H9 (cell line): ENCODE results near the gene NUDT4. TPM values are rescaled to one million over a fixed set of nuclear protein-coding genes. Genes with fewer than 3 reads are reported as not detected.

ENCODE experiments used
- DNase-seq: peaks from one replicate; pipeline ENCODE4 v3.0.0-alpha.2; 2017
- H2AFZ ChIP-seq: one replicate; pipeline ENCODE4 v1.6.1; 2013; ENCODE audit warnings: mild to moderate bottlenecking, low read length, control low read depth, moderate library complexity
- H2AK5ac ChIP-seq: 2 replicates; pipeline ENCODE4 v1.6.1; 2013; ENCODE audit warnings: low read length, control low read depth, mixed read lengths; ENCODE audit not compliant: insufficient read length
- H2BK120ac ChIP-seq: one replicate; pipeline ENCODE4 v1.6.1; 2013; ENCODE audit warnings: low read depth, mild to moderate bottlenecking, low read length, control low read depth, inconsistent platforms; ENCODE audit not compliant: poor library complexity, severe bottlenecking
- H2BK12ac ChIP-seq: 2 replicates; pipeline ENCODE4 v1.6.1; 2013; ENCODE audit warnings: low read length, control low read depth, mixed read lengths, low read depth; ENCODE audit not compliant: insufficient read length
- H2BK15ac ChIP-seq: 2 replicates; pipeline ENCODE4 v1.6.1; 2013; ENCODE audit warnings: low read depth, low read length, control low read depth
- H2BK20ac ChIP-seq: one replicate; pipeline ENCODE4 v1.6.1; 2013; ENCODE audit warnings: low read depth, mild to moderate bottlenecking, low read length, control low read depth, inconsistent platforms; ENCODE audit not compliant: poor library complexity, severe bottlenecking
- H2BK5ac ChIP-seq: 2 replicates; pipeline ENCODE4 v1.6.1; 2013; ENCODE audit warnings: low read length, control low read depth, mixed read lengths; ENCODE audit not compliant: insufficient read length
- H3K14ac ChIP-seq: 2 replicates; pipeline ENCODE4 v1.6.1; 2013; ENCODE audit warnings: low read length, control low read depth; ENCODE audit not compliant: insufficient read depth
- H3K18ac ChIP-seq: 2 replicates; pipeline ENCODE4 v1.6.1; 2013; ENCODE audit warnings: low read depth, mild to moderate bottlenecking, mixed read lengths, low read length, control low read depth; ENCODE audit not compliant: insufficient read length
- H3K23ac ChIP-seq: 2 replicates; pipeline ENCODE4 v1.6.1; 2013; ENCODE audit warnings: low read length, control low read depth, mixed read lengths, low read depth; ENCODE audit not compliant: insufficient read length
- H3K23me2 ChIP-seq: 2 replicates; pipeline ENCODE4 v1.6.1; 2013; ENCODE audit warnings: low read depth, mild to moderate bottlenecking, mixed read lengths, low read length, control low read depth; ENCODE audit not compliant: insufficient read length, poor library complexity, severe bottlenecking
- H3K27ac ChIP-seq: 2 replicates; pipeline ENCODE4 v1.5.1; 2013; ENCODE audit warnings: low read length, control low read depth, mixed read lengths, low read depth; ENCODE audit not compliant: insufficient read length
- H3K27me3 ChIP-seq: 2 replicates; pipeline ENCODE4 v1.6.1; 2013; ENCODE audit warnings: low read length, control low read depth, inconsistent platforms; ENCODE audit not compliant: insufficient read depth
- H3K4ac ChIP-seq: 2 replicates; pipeline ENCODE4 v1.6.1; 2013; ENCODE audit warnings: low read depth, mild to moderate bottlenecking, control low read depth, inconsistent platforms, low read length, moderate library complexity
- H3K4me1 ChIP-seq: 2 replicates; pipeline ENCODE4 v1.6.1; 2013; ENCODE audit warnings: low read length, control low read depth, inconsistent platforms; ENCODE audit not compliant: insufficient read depth
- H3K4me2 ChIP-seq: 2 replicates; pipeline ENCODE4 v1.6.1; 2013; ENCODE audit warnings: low read length, control low read depth, mixed read lengths; ENCODE audit not compliant: insufficient read length, insufficient read depth
- H3K56ac ChIP-seq: 2 replicates; pipeline ENCODE4 v1.6.1; 2013; ENCODE audit warnings: low read depth, mild to moderate bottlenecking, mixed read lengths, low read length, control low read depth; ENCODE audit not compliant: insufficient read length
- H3K79me1 ChIP-seq: 2 replicates; pipeline ENCODE4 v1.6.1; 2013; ENCODE audit warnings: low read depth, mild to moderate bottlenecking, moderate library complexity, low read length, control low read depth, inconsistent platforms; ENCODE audit not compliant: insufficient read depth, poor library complexity, severe bottlenecking
- H3K79me2 ChIP-seq: 2 replicates; pipeline ENCODE4 v1.6.1; 2013; ENCODE audit warnings: low read length, control low read depth, inconsistent platforms; ENCODE audit not compliant: insufficient read depth
- H3K9ac ChIP-seq: 2 replicates; pipeline ENCODE4 v1.6.1; 2013; ENCODE audit warnings: low read length, control low read depth, mixed read lengths; ENCODE audit not compliant: insufficient read length; ENCODE audit errors: extremely low read depth
- H3K9me3 ChIP-seq: one replicate; pipeline ENCODE4 v1.6.1; 2013; ENCODE audit warnings: low read depth, low read length, inconsistent platforms; ENCODE audit not compliant: control insufficient read depth
- H3T11ph ChIP-seq: one replicate; pipeline ENCODE4 v1.6.1; 2013; ENCODE audit warnings: mild to moderate bottlenecking, low read length, control low read depth, inconsistent platforms
- H4K20me1 ChIP-seq: one replicate; pipeline ENCODE4 v1.6.1; 2013; ENCODE audit not compliant: control insufficient read depth, insufficient read length, insufficient read depth
- H4K5ac ChIP-seq: 2 replicates; pipeline ENCODE4 v1.6.1; 2013; ENCODE audit warnings: low read depth, mild to moderate bottlenecking, mixed read lengths, low read length, control low read depth; ENCODE audit not compliant: insufficient read length
- H4K8ac ChIP-seq: replicated peaks from 2 replicates; pipeline ENCODE4 v1.6.1; 2013; ENCODE audit warnings: low read length, control low read depth, mixed read lengths, low read depth; ENCODE audit not compliant: insufficient read length
- H4K91ac ChIP-seq: 2 replicates; pipeline ENCODE4 v1.6.1; 2013; ENCODE audit warnings: low read depth, mild to moderate bottlenecking, moderate library complexity, mixed read lengths, low read length, control low read depth; ENCODE audit not compliant: insufficient read length
- H3K27ac Mint-ChIP-seq, 3 experiments: 2 replicates in 2 of 3; 3 replicates in 1 of 3; pipeline ENCODE4 v1.8.0; 2020 to 2021; ENCODE audit warnings: mixed read lengths in 3 of 3, mild to moderate bottlenecking in 1 of 3, moderate library complexity in 1 of 3
- H3K27me3 Mint-ChIP-seq: 2 replicates; pipeline ENCODE4 v1.8.0; 2021; ENCODE audit warnings: low read depth, mild to moderate bottlenecking, moderate library complexity, mixed read lengths
- H3K36me3 Mint-ChIP-seq, 3 experiments: 2 replicates in 2 of 3; 3 replicates in 1 of 3; pipeline ENCODE4 v1.8.0; 2020 to 2021; ENCODE audit warnings: low read depth in 3 of 3, mixed read lengths in 3 of 3; ENCODE audit not compliant: insufficient read depth in 1 of 3
- H3K4me1 Mint-ChIP-seq, 2 experiments: 2 replicates each; pipeline ENCODE4 v1.8.0; 2020; ENCODE audit warnings: mixed read lengths in 2 of 2
- H3K4me3 Mint-ChIP-seq, 2 experiments: 2 replicates in 1 of 2; 3 replicates in 1 of 2; pipeline ENCODE4 v1.8.0; 2020 to 2021; ENCODE audit warnings: mild to moderate bottlenecking in 2 of 2, mixed read lengths in 2 of 2, moderate library complexity in 1 of 2
- H3K9me3 Mint-ChIP-seq, 2 experiments: 2 replicates in 1 of 2; 3 replicates in 1 of 2; pipeline ENCODE4 v1.8.0; 2020; ENCODE audit warnings: mild to moderate bottlenecking in 2 of 2, mixed read lengths in 2 of 2, moderate library complexity in 1 of 2
- WGBS: extraction: QIAGEN DNeasy Blood & Tissue Kit; methylation state at CpG from one replicate; pipeline ENCODE4 v1.1.7; 2013; ENCODE audit warnings: missing lambda C conversion rate, low lambda C conversion rate, mixed read lengths; ENCODE audit not compliant: insufficient read length; ENCODE audit errors: extremely low coverage; 5-methylcytosine and 5-hydroxymethylcytosine counted together
- total RNA-seq: library from RNA; stranded (reverse); gene quantifications from 2 replicates; pipeline ENCODE4 v1.2.1, GENCODE V29; 2021
- TF ChIP-seq, protein P1 (sequence below): fragments of 200-600 bp; sonication (generic); conservative IDR thresholded peaks from 3 replicates; pipeline ENCODE4 v1.8.0; 2021; ENCODE audit warnings: antibody characterized with exemption, mild to moderate bottlenecking

NUDT4 gene
- total RNA-seq, 1 experiment from 2014 or later: 40.6 TPM

DNA sequence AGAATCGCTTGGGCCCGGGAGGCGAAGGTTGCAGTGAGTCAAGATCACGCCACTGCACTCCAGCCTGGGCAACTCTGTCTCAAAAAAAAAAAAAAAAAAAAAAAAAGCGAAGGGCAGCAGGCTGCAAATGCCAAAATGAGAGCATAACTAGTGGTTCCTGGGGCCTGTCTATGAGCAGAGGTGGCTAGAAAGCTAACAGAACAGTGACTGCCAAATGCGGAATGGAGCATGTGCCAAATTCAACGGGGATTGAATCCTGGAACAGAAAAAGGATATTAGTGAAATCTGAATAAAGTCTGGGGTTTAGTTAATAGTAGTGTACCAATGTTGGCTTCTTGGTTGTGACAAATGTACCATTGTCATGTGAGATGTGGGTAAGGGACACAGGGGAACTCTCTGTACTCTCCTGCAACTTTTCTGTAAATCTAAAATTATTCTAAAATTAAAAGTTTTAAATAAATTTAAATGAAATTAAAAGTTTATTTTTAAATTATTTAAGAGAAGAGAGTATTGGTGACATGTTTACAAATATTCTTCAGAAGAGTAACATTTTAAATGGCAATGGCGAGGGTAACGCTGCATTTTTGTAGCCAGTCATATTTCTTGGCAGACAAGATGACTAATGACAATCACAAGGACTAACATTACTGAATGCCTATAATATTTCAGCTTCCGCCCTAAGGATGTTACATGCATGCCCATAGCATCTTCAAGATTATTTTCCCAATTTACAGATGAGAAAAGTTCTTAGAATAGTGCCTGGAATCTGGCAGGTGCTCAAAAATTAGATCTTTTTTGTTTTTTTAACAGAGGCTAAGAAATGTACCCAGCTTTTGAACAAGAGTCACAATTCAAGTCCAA, 28.9 kb upstream of the NUDT4 start:
- no peak overlapping the region for H2BK20ac ChIP-seq
- no peak overlapping the region for H3K14ac ChIP-seq
- WGBS: no CpG with 5 or more reads among the region's 10 CpGs
- no peaks in the 10 kb centered on the region for H4K20me1 ChIP-seq
- H4K91ac ChIP-seq: no peak overlapping the region
- Mint-ChIP-seq H3K4me1 (no peaks in the 10 kb centered on the region), H3K9me3 (no peaks in the 10 kb centered on the region; a peak in 1 of 5 replicates), H3K36me3 (peaks cover 0 to 7% (median 0%) of the 10 kb centered on the region in 3 experiments; a peak in 2 of 7 replicates), H3K4me3 (no peak overlapping the region), H3K27me3 (peaks cover 1% of the 10 kb centered on the region; the same call in 1 of the 2 replicates), H3K27ac (no peak overlapping the region)
- H3K79me1 ChIP-seq: no peaks in the 10 kb centered on the region
- H3K79me2 ChIP-seq: no peaks in the 10 kb centered on the region
- H3K18ac ChIP-seq: no peak overlapping the region
- no peaks in the 10 kb centered on the region for H3K27me3 ChIP-seq
- no peaks in the 10 kb centered on the region for H3K4me1 ChIP-seq
- H3K4me2 ChIP-seq: no peak overlapping the region
- no peak for DNase-seq
- no peak overlapping the region for H2BK12ac ChIP-seq
- no peak overlapping the region for H2BK120ac ChIP-seq
- no peak overlapping the region for H2BK15ac ChIP-seq
- H3K27ac ChIP-seq: no peak overlapping the region
- H3K4ac ChIP-seq: no peak overlapping the region
- no peak overlapping the region for H3K56ac ChIP-seq
- H2BK5ac ChIP-seq: no peak overlapping the region
- no peak overlapping the region for H3T11ph ChIP-seq
- no peak overlapping the region for H4K8ac ChIP-seq
- H3K9me3 ChIP-seq: no peaks in the 10 kb centered on the region
- H3K23ac ChIP-seq: no peak overlapping the region
- TF ChIP-seq, protein P1, sequence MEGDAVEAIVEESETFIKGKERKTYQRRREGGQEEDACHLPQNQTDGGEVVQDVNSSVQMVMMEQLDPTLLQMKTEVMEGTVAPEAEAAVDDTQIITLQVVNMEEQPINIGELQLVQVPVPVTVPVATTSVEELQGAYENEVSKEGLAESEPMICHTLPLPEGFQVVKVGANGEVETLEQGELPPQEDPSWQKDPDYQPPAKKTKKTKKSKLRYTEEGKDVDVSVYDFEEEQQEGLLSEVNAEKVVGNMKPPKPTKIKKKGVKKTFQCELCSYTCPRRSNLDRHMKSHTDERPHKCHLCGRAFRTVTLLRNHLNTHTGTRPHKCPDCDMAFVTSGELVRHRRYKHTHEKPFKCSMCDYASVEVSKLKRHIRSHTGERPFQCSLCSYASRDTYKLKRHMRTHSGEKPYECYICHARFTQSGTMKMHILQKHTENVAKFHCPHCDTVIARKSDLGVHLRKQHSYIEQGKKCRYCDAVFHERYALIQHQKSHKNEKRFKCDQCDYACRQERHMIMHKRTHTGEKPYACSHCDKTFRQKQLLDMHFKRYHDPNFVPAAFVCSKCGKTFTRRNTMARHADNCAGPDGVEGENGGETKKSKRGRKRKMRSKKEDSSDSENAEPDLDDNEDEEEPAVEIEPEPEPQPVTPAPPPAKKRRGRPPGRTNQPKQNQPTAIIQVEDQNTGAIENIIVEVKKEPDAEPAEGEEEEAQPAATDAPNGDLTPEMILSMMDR: no peak
- no peak overlapping the region for H2AFZ ChIP-seq
- no peak overlapping the region for H4K5ac ChIP-seq
- no peak overlapping the region for H2AK5ac ChIP-seq
- H3K9ac ChIP-seq: no peak overlapping the region
- no peaks in the 10 kb centered on the region for H3K23me2 ChIP-seq
